HTR-8/SVneo (cell line): ENCODE results near the gene ATP2C1.

Experiments used
- DNase-seq: peaks from one replicate; pipeline ENCODE4 v3.0.0; 2011; ENCODE audit warnings: low spot score, mixed read lengths; ENCODE audit not compliant: insufficient read length
- FAIRE-seq: peaks from 2 replicates; lab custom pipeline; 2011; peaks lifted over from hg19 to GRCh38; lab: Jason Lieb, UNC

ATP2C1 gene

GRCh38 chr3:130894986-130895280 lies 1.0 kb downstream of the ATP2C1 start:
- no peak for FAIRE-seq

GRCh38 chr3:130895690-130896488 lies 2.0 kb downstream of the ATP2C1 start:
- DNase-seq (no peak), FAIRE-seq (no peak)

More at GRCh38 chr3:130894986-130895280, 1.0 kb downstream of the ATP2C1 start:
- DNase-seq, result no peak

GRCh38 chr3:130897316-130897715 lies 3.4 kb downstream of the ATP2C1 start:
- DNase-seq (no peak), FAIRE-seq (no peak)

GRCh38 chr3:130900959-130901358 lies 7.1 kb downstream of the ATP2C1 start:
- FAIRE-seq (no peak), DNase-seq (no peak)

GRCh38 chr3:130901463-130902204 lies 7.8 kb downstream of the ATP2C1 start:
- no peak for DNase-seq
- no peak for FAIRE-seq

GRCh38 chr3:130903412-130903908 lies 9.6 kb downstream of the ATP2C1 start:
- no peak for DNase-seq
- FAIRE-seq, result no peak

GRCh38 chr3:130904491-130904890 lies 10.6 kb downstream of the ATP2C1 start:
- FAIRE-seq, result no peak

GRCh38 chr3:130905551-130905950 lies 11.7 kb downstream of the ATP2C1 start:
- no peak for DNase-seq
- no peak for FAIRE-seq

More at GRCh38 chr3:130904491-130904890, 10.6 kb downstream of the ATP2C1 start:
- DNase-seq, result no peak

- DNase-seq, result no peak
- FAIRE-seq, result no peak
Measured at GRCh38 chr3:130906374-130906995, 12.6 kb downstream of the ATP2C1 start.

GRCh38 chr3:130907500-130907899 lies 13.6 kb downstream of the ATP2C1 start:
- FAIRE-seq (no peak), DNase-seq (no peak)

- no peak for FAIRE-seq
- DNase-seq, result no peak
Measured at GRCh38 chr3:130907966-130908365, 14.1 kb downstream of the ATP2C1 start.

- DNase-seq, result no peak
- no peak for FAIRE-seq
Measured at GRCh38 chr3:130915567-130916292, 21.8 kb downstream of the ATP2C1 start.

- no peak for FAIRE-seq
- no peak for DNase-seq
Measured at GRCh38 chr3:130916507-130917167, 22.8 kb downstream of the ATP2C1 start.

- DNase-seq, result no peak
- no peak for FAIRE-seq
Measured at GRCh38 chr3:130918328-130918727, 24.4 kb downstream of the ATP2C1 start.

GRCh38 chr3:130925628-130926027 lies 31.7 kb downstream of the ATP2C1 start:
- DNase-seq, result no peak
- no peak for FAIRE-seq

GRCh38 chr3:130926504-130926903 lies 32.6 kb downstream of the ATP2C1 start:
- DNase-seq (no peak), FAIRE-seq (no peak)

GRCh38 chr3:130929804-130930203 lies 35.9 kb downstream of the ATP2C1 start:
- DNase-seq (no peak), FAIRE-seq (no peak)

GRCh38 chr3:130932979-130933378 lies 39.1 kb downstream of the ATP2C1 start:
- DNase-seq (no peak), FAIRE-seq (no peak)

- FAIRE-seq (no peak), DNase-seq (no peak)
Measured at GRCh38 chr3:130933801-130934345, 40.0 kb downstream of the ATP2C1 start.
